ENCODE data around the gene INTS6L.
A peak's percentile ranks its signal among the peaks of the same experiment; 100 is the strongest.
"Not testable (repeated sequence)": the region's sequence is repeated elsewhere in the genome, so short reads cannot be mapped to it uniquely, and the experiment has no call there.

Gene INTS6L

DNA sequence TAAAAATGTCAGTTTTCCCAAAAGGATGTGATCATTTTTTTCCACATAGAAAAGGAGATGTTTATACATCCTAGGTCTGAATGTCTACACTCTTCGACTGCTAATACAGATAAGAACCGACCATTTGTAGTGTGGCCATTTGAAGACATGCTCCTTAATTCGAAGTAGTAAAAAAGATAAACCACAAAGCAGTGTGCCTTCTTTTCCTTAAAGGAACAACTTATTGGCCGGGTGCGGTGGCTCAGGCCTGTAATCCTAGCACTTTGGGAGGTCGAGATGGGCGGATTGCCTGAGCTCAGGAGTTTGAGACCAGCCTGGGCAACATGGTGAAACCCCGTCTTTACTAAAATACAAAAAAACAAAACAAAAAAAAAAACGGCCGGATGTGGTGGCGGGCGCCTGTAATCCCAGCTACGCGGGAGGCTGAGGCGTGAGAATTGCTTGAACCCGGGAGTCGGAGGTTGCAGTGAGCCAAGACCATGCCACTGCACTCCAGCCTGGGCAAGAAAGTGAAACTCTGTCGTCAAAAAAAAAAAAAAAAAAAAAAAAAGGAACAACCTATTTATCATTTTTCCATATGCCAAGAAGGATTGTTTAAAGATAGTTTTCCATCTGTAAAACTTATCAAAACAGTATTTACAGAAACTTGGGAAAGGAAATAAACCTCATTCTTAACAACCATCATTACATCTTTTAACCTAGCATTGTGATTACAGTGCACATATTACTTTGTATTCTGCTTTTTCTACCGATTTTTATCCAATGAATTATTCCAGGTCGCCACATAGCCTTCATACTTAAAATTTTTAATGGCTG, 2.6 kb downstream of the INTS6L start:
- no peak for DNase-seq (ENCODE audit: low read depth in 3 of 3)

DNA sequence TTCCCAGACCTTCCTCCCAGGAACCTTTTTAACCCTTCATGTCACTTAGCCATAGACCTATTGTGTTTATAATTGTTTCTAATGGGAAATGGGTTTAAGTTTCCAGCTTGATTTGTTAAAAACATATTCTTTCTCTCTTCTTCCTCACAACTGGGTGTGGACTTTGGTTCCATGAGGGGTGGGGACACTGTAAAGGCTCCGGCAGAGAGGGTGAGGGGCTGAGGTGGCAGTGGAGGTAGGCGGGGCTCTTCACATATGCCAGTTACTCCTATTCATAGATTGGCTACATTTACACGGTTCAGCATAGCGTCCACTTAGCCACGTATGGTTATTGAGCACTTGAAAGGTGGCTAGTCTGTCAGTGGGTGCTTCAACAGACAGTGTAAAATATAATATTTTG, 7.8 kb downstream of the INTS6L start:
- DNase-seq (ENCODE audit: low read depth in 3 of 3): no peak

DNA sequence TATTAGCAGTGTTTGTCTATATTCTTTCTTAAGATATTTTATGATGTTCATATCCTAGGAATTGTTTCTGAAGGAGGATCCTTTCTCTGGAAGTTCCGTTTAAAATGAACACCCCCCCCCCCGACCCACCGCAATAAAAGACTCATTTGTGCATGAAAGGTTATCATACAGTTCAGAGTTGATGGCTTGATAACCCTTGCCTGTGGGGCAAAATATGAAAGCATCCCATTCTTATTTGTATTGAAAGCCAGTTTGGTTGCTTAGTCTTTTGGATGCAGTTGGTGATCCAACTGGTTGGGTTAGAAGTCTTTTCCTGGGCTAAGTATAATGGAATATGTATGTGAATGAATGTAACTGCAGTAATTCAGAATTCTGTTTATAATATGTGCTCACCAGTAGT, 8.3 kb downstream of the INTS6L start:
- no peak for DNase-seq (ENCODE audit: low read depth in 3 of 3)

DNA sequence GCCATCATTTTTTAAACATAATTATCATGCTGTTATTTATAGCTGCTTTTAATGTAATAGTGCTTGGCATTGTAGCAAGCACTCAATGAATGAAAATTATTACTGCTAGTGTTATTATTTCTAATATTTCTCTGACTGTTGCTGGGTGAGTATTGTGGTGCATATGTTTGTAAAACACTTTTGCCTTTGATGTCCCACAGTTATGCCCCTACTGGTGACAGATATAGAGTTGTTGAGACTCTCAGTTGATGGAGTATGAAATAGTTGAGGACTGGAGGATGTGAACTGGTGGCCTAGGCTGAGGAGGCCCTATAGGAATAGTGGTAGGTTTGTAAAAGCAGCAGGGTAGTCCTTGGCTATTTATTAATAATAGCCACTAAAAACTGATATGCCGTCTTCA, 9.6 kb downstream of the INTS6L start:
- DNase-seq (ENCODE audit: low read depth in 3 of 3): no peak

DNA sequence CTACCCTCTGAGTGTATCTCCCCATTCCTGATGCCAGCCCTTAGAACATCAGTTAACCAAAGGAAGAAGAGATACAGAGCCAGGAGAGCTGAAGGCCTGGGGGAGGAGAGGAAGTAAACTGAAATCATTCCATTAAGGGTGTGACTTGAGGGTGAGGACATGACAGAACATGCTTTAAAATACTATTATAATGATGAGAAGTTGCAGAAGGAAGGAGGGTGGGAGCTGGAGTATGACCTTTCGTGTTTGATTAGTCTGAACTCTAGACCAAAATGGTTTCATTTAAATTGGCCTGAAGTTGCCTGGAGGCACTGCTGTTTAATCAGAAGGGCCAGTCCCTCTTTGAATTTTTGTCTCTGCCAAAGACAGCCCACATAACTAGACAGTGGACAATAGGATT, 11.4 kb downstream of the INTS6L start:
- no peak for DNase-seq (ENCODE audit: low read depth in 3 of 3)

DNA sequence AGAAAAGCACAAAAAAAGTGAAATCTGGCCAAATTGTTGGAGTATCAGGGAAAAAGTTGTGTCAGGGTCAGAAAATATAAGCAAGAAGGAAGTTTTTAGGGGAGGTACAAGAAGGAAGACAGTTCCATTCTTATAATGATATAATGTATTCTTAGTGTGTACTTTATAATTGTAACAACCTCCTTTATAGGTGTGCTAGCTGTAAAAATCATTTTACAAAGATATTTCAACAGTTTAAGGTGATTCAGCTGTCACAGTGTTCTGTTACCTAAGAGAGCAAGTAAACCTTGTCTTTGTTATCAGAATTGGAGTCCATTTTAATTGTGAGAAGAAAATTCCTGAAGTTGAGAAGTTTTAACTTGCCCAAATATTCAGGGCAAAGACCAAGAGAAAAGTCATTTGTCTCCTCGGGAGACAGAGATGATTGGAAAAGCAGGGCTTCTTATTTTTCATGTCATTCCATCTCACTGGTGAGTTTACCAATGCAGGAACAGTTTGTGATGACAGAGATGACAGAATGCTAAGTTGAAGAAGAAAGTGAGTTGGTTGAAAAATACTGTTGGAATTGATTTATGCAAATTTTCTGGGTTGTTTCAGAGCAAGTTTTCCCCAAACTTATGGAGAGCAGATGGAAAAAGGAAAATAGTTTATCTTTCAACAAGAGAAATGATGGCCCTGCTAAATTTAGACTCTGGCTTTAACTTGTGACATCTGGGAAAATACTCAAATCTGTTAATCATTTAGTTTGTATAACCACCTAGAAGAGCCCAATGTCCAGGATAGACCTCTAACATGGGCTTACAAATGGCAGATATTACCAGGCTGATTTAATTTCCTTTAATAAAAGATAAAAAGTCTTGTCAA, 14.8 kb downstream of the INTS6L start:
- no peak for DNase-seq (ENCODE audit: low read depth in 3 of 3)

DNA sequence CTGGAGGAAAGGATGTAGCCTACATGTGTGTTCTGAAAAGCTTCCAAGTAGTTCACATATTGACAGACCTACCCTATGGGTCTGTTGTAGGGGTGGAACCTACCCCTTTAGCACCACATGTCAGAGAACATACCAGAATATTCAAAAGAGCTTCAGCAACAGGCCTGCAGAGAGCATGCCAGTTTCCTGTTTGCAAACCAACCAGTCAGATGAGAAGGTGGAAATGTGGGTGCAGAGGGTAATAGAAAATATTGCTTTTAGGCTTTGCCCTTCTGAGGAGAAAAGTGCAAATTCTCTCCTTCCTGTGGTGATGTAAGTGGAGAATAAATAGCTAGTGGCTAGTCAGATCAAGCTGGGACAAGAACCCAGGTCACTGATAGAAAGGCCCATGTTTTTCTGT, 16.4 kb downstream of the INTS6L start:
- no peak for DNase-seq (ENCODE audit: low read depth in 3 of 3)

DNA sequence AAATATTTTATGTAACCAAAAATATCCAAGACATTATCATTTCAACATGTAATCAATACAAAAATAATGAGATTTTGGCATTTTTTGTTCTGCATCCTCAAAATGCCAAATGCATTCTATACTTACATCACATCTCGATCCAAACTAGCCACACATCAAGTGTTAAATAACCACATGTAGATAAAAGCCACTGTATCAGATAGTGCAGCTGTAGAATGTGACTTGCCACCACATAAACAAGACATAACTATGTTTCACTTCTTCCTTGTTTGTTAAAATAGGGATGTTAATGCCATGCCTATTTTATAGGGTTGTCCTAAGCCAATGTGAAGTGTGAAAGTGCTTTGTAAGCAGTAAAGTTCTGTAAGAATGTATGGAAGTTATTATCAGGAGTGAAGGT, 20.9 kb downstream of the INTS6L start:
- no peak for DNase-seq (ENCODE audit: low read depth in 3 of 3)

DNA sequence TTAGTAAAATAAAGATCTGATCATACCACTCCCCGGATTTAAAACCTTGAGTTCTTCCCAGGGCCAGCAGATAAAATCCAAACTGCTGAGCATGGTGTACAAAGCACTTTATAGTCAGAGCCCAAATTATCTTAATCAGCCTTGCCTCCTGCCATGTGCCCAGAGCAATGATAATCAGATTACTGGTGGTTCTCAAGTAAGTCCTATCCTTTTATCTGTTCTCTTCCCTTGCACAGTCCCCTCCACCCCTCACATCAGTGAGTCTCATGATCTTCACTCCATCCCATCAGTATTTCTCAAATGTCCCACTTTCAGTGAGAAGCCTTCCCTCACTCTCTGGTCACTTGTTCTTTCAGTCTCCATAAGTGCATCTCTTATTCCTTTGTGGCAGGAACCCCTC, 22.7 kb downstream of the INTS6L start:
- DNase-seq (ENCODE audit: low read depth in 3 of 3): no peak

DNA sequence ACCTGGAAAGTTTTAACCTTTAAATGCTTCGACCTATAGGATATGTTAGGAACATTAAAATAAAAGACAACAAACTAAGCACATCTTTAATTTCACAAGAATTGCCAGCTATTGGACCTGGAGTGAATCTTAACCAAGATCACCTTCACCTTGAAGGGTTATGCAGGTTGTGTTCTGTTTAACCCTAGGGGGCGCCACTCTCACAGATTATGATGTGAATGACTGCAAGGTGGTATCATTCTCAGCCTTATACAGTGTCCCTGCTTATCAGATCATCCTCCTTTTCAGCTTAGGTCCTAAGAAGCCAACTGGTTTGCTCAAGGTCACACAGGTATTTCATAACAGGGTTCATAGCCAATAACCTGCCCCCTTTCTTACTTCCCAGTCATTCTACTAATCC, 23.5 kb downstream of the INTS6L start:
- peak in 1 of 3 donors; percentile 27 for DNase-seq (ENCODE audit: low read depth in 3 of 3)

DNA sequence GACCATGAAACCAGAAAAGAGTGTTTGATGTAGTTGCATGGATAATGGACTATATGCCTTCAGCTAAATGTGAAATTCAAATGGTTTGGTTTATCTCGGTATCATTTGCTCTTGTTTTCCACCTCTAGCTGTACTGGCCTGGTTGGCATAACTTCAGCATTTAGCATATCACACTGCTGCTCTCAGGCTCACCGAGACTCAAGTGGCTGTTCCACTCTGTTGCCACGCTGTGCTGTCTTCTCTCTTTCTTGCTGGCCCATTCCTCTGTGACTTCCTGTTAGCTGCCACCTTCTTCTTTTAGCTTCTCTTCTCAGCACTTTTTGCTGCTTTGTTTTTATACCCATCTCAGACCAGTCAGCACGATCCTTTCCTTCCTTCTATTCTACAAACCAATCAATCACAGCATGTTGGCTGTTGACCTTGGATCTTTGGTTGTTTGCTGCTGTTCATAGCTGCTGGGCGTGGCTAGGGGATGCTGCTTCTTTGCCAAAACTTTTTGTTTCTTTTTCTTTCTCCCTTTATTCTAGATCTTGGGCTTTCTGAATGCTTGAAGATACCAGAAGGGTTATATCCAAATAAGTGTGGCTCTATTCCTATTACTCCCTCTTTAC, 24.0 kb downstream of the INTS6L start:
- no peak for DNase-seq (ENCODE audit: low read depth in 3 of 3)

DNA sequence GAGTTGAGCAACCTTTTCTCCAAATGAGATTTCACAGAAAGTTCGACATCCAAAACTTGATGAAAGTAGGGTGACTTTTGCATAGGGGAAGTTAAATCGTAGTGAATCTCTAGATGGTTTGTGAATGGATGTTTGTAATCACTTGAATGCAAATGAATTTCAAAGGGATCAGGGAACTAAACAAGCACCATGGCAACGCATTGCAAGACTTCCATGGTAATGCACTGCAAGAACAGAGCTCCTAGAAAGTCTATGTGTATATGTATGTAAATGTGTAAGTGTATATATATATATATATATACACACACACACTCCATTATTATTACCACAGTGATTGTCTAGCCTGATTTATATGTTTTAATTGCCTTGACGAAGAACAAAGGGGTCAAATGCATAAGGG, 27.3 kb downstream of the INTS6L start:
- no peak for DNase-seq (ENCODE audit: low read depth in 3 of 3)

DNA sequence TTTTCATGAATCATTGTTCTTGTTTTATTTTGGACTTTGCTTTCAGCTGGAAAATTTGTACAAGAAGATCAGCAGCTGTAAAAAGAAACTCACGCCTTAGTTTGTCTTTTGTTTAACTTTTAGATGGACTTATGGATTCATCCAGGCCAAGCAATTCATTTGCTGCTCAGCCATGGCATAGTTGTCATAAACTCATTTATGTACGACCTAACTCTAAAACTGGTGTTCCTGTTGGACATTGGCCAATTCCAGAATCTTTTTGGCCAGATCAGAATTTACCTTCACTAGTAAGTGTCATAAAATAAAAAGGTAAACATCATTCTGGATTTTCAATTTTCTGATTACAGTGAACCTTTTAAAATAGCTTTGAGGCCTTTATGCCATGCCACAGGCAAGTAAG, 29.1 kb downstream of the INTS6L start:
- no peak for DNase-seq (ENCODE audit: low read depth in 3 of 3)

DNA sequence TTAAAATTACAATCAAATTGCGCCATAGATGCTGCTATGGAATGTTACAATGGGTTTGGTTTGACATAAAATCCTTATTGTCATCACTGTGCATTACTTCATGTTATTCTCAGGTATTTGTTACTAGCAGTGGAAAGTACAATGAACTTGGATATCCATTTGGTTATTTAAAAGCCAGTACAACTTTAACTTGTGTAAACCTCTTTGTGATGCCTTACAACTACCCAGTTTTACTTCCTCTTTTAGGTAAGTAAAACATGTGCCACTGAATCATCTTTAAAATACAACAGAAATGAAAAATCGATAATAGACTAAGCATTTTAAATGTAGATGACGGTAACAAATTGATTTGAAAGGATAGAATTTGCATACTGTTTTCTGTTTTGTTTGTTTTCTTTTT, 35.6 kb downstream of the INTS6L start:
- no peak for DNase-seq (ENCODE audit: low read depth in 3 of 3)

DNA sequence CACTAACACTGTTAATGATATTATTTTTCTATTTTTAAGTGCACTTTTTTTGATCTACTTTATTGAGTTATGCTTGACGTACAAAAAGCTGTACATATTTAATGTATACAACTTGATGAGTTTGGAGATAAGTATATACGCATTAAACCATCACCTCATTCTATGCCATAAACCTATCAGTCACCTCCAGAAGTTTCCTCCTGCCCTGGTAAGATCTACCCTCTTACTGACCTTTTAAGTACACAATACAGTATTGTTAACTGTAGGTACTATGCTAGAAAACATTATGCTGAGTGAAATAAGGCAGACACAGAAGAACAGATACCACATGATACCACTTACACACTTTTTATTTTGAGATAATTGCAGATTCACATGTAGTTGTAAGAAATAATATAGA, 36.9 kb downstream of the INTS6L start:
- DNase-seq (ENCODE audit: low read depth in 3 of 3): no peak

DNA sequence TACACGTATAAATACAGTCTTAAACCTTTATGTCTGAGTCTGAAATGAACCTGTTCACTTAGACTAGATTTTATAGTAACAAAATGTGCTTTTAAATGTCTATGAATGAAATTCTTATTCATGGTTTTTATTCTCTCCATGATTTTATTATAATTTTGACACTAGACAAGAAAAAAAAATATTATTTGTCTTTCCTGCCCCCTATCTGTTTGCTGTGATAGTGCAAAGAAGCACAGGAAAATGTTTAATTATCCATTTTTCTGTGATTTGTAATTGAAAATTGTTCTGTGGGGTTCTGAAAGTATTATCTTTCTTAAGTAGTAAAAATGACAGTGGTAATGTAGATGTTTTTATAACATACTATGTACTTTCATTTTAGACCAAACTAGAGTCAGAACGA, 52.0 kb downstream of the INTS6L start:
- DNase-seq (ENCODE audit: low read depth in 3 of 3): no peak

DNA sequence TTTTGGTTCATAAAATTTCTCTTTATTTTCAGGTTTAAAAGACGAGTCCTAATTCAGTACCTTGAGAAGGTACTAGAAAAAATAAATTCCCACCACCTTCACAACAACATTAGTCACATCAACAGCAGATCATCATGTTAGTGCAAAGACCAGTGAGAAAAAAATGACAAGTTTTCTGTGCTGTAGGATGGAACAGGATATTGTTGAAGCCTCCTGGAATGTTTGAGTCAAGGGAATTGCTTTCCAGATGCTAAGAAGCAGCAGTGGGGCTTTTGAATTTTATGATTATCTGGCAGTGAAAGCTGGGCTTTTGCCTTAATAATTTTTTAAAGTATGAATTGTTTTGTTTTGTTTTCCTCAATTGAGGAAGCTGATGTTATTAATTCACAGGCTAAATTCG, 61.0 kb downstream of the INTS6L start:
- no peak for DNase-seq (ENCODE audit: low read depth in 3 of 3)

DNA sequence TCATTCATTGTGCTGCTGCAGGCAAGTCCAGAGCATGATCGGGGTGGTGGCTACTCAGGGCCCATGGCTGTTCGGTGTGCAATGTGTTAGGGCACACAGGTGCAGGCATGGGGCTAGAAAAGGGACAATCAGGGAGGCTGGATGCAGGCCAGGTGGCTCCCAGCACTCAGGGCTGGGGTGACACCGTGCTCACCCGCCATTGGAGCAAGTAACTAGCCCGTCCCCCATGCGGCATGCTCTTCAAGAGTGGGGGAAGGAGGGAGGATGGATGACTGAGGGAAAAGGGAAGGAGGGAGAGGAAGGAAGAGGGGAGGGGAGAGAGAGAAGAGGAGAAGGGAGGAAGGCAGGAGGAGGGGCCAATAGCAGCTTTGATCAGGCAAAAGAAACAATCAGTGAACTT, 64.7 kb downstream of the INTS6L start:
- DNase-seq (ENCODE audit: low read depth in 3 of 3): no peak

DNA sequence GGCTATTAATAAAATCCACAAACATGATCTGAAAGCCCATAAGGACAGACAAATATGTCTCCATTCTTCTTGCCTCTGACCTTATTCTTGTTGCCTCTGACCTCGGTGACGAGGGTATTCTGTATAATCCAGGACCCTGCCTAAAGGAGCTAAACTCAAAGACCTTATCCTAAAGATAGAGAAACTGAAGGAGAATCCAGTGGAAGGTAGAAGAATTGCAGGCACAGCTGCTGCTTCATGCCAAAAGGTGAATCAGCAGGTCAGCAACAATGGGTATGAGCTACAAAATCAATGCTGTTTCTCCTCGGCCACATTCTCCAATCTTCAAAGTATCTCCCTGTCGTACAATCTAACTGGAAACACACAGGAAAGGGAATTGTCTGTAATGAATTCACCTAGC, 71.4 kb downstream of the INTS6L start:
- DNase-seq (ENCODE audit: low read depth in 3 of 3): no peak

DNA sequence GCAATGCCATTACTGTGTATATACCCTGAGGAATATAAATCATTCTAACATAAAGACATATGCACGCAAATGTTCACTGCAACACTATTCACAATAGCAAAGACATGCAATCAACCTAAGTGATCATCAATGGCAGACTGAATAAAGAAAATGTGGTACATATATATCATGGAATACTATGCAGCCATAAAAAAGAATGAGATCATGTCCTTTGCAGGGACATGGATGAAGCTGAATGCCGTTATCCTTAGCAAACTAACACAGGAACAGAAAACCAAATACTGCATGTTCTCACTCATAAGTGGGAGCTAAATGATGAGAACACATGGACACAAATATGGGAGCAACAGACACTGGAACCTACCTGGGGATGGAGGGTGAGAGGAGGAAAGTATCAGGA, 73.6 kb downstream of the INTS6L start:
- not testable (repeated sequence) for DNase-seq (ENCODE audit: low read depth in 3 of 3)

DNA sequence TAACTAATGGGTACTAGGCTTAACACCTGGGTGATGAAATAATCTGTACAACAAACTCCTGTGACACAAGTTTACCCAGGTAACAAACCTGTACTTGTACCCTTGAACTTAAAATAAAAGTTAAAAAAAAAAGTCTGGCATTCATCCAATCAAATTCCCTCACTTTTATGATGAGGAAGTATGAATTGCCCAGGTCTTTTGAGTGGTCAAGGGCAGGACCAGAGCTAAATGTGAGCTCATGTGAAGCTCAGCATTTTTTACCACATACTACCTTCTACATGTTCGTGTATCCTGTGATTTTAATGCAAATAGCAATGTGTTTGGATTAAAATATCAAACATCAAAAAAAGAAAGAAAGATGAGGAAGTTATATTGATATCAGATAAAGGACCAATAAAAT, 74.0 kb downstream of the INTS6L start:
- DNase-seq (ENCODE audit: low read depth in 3 of 3): not testable (repeated sequence)

DNA sequence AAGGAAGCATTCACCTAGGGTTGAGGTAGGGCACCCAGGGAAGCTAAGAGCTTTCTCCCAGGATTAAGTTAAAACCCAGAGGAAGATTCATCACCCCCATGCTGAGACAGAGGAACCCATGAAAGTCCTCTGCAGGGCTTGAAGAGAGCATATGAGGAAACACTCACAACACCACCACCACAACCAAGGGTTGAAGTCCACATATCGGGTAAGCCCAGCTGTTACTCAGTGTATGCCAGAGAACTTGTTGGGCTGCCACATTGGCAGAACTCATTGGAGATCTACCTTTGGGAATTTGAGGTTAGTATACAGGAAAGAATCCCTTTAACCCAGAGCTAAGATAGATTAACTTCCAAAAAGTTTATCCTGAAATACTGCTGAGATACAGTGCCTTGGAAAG, 75.1 kb downstream of the INTS6L start:
- no peak for DNase-seq (ENCODE audit: low read depth in 3 of 3)

DNA sequence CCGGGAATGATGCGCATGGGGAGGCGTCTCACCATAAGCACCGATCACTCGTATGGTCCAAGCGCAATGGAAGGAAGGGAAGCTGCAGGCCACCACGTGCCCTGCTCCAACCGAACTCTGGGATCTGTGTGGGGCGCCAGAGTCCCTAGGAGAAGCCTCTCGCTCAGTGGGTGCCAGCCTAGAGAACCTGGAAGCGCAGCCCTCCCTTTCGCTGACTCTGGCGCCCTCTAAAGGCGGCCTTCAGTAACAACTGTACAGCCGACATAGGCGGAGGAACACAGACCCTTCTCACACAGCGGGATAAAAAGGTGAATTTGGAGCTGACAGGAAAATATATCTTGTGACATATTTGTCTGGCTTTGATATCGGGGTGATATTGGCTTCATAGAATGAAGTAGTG, 76.0 kb downstream of the INTS6L start:
- peak; percentile 4 to 45 (median 10) for DNase-seq (ENCODE audit: low read depth in 3 of 3)

Data from stimulated activated CD4-positive, alpha-beta T cell treated with anti-CD3 and anti-CD28 coated beads, TNF-alpha, amount 100 ng/mL, for 48 hours (primary cell).